Measurements from ENCODE around the gene AFAP1L2. TPM values are rescaled to one million over a fixed set of nuclear protein-coding genes. Genes with fewer than 3 reads are reported as not detected.

Gene AFAP1L2
- polyA plus RNA-seq, 1 donor, result 39.1 TPM

Other genes starting within 250 kb of the AFAP1L2 start
- gene CCDC186, start 230.3 kb downstream of the AFAP1L2 start, polyA plus RNA-seq (ENCODE audit: insufficient read length), result 33.9 TPM
- 0.05 TPM for gene TDRD1, start 225.1 kb downstream of the AFAP1L2 start, polyA plus RNA-seq (ENCODE audit: insufficient read length)
- gene VWA2, start 165.2 kb downstream of the AFAP1L2 start, polyA plus RNA-seq (ENCODE audit: insufficient read length), result 2.3 TPM

Measured in left kidney (tissue), 1 donor.